Measurements from ENCODE around the gene SLC6A12.

The SLC6A12 gene

DNA sequence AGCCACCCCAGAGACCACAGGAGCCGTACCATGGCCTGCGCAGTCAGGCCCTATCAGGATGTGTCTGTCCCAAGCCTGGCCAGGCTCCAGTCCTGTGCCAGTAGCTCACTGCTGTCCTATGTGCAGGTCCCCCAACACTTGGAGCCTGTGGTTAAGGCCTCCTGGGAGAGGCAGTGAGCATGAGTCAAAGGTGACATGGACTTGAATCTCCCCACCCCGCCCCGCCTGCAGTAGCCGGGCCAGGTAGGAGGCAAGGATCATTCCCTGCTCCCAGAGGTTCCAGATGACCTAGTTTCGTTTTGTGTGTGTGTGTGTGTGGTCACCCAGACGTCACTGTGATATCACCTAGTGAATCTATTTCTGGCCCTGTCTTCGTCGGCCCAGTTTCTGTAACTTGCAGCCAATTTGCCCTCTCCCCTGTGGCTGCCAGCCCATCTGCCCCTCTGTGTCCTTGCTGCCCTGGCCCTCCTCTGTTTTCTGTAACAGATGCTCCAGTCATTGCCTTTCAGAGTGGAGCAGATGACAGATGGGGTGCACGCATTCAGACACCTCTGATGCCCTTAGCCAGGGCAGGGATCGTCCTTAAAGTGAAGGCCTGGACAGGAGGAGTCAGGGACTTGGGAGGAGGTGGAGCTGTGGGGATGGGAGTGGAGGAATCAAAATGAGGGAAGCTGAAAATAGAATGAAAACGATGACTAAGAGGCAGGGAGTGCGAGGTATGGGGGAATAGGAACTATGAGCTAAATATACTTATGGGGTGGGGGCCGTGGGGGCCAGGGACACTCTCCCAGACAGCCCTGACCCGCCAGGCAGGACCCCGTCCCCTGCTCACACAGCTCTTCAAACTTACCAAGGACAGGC lies 37.4 kb downstream of the SLC6A12 start:
- no peak for DNase-seq

- DNase-seq = no peak
Measured at GRCh38 chr12:175759-176158, 38.2 kb downstream of the SLC6A12 start.

- no peak for DNase-seq
Measured at GRCh38 chr12:175250-175649, 38.7 kb downstream of the SLC6A12 start.

- no peak for DNase-seq
Measured at GRCh38 chr12:174596-174995, 39.4 kb downstream of the SLC6A12 start.

DNA sequence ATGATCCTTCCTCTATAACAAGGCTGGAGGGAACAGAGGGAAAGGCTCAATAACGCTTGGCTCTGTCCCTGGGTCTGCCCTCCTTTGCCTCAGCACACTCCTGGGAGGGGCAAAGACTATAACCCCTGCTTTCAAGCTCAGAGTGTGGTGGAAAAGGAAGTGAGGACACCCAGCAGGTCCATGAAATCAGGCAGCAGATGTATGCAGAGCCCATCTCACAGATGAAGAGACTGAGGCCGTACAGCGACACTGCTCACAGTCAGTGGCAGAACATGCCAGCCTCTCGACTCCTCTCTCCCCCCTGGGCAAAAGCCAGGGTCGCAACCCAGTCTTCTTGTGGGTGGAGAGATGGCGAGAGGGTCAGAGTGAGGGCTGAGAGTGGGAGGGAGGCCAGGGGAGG lies 39.8 kb downstream of the SLC6A12 start:
- DNase-seq = no peak

GRCh38 chr12:172732-173161 lies 41.2 kb downstream of the SLC6A12 start:
- no peak for DNase-seq

DNA sequence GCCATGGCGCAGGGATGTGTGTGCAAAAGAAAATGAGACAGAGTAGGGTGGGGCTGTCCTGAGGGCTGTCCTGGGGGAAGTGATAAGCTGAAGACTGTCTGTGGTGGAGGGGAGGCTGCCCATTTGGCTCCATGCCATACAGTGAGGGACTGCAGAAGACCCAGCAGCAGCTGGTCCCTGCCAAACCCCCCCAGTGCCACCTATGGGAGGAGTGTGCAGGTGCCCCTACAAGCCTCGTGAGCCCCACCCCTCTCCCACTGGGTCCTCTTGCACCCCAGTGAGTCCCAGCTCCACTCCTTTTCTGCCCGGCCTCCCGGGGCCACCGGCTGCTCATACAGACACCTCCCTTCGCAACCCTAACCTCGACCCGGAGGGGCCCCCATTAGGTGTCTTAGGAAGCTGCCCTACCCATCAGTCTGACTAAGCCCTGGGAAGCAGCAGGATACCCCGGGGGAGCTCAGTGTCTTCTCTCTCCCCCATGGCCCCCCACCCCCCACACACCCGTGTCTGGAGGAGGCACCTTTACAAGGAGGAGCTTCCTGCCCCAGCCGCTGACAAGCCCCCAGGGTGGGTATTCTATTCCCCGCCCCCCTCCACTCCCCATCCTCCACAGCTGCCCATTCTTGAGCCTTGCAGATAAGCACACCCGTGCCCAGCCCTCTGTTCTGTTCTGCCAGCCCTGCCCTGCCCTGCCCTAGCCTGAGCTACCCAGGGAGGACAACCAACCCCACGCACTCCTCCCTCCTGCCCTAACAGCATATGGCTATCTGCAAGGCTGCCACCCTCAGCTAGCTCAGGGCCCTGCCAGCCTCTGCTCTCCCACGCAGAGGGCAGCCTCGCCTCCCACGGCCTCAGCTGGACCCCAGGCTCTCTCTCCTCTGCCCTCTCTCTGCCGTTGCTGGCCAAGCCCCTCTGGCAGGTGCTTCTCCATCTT lies 41.9 kb downstream of the SLC6A12 start:
- DNase-seq = no peak

GRCh38 chr12:171276-171675 lies 42.7 kb downstream of the SLC6A12 start:
- no peak for DNase-seq

DNA sequence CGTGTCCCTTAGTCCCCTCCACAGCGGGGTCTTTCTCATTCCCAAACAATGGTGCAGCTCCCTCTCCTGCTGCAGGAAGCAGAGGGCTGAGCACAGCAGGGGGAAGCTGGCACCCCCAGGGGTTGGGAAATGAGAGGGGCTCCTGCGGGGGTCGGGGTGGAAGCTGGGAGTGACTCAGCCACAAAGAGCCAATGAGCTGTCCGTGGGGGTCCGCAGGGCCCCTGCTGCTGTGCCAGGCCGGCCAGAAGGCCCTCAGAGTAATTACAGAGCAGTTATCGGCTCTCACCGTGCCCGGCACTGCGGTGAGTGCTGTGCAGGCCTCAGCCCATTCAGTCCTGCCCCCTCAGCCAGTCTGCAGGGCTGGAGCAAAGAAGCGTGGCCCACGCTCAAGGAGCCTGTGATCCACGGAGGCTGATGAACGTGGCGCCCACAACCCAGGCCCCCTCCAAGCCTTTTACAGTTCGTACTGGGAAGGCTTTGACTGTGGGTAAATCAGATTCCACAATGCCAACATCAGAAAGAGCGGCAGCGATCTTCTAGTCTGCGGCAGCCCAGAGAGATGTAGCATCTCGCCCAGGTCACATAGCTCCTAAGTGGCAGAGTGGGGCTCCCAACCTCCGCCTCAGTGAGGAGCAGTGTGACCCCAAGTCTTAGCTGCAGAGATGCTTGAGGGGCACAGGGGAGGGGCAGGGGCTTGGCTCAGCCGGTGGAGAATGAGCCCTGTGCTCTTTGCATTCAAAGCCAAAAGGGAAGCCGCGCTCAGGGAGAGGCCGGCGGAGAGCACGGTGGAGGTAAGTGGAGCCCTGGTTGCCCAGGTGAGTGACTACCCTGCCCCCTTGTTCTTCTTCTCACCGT lies 43.4 kb downstream of the SLC6A12 start:
- no peak for DNase-seq

- DNase-seq = no peak
Measured at GRCh38 chr12:169528-170370, 44.2 kb downstream of the SLC6A12 start.

GRCh38 chr12:168763-169525 lies 45.0 kb downstream of the SLC6A12 start:
- DNase-seq = no peak

- DNase-seq = no peak
Measured at GRCh38 chr12:167959-168600, 45.9 kb downstream of the SLC6A12 start.

- no peak for DNase-seq
Measured at GRCh38 chr12:166425-167075, 47.4 kb downstream of the SLC6A12 start.

- DNase-seq = no peak
Measured at GRCh38 chr12:165862-166368, 48.0 kb downstream of the SLC6A12 start.

GRCh38 chr12:164207-164606 lies 49.8 kb downstream of the SLC6A12 start:
- peak; percentile 62 for DNase-seq

- DNase-seq = no peak
Measured at GRCh38 chr12:163406-163986, 50.5 kb downstream of the SLC6A12 start.

GRCh38 chr12:162467-163307 lies 51.3 kb downstream of the SLC6A12 start:
- no peak for DNase-seq

DNA sequence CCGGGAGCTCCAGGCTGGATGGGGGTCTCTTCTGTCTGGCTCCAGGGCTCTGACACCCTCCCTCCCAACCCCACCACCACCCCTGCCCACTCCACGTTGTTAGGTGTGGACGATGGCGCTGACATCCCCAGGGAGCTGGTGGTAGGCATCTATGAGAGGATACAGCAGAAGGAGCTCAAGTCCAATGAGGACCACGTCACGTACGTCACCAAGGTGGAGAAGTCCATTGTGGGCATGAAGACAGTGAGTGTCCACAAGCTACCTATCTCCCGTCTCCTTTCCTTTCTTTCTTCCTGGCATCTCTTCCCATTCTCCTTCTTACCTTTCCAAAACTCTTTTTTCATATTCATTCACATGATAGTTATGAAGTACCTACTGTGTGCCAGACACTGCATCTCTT lies 52.1 kb downstream of the SLC6A12 start:
- DNase-seq = no peak
